Lower leg skin (tissue), 4 donors: ENCODE results near the gene NOL12. TPM values are rescaled to one million over a fixed set of nuclear protein-coding genes. Genes with fewer than 3 reads are reported as not detected.
"Not testable (repeated sequence)": the region's sequence is repeated elsewhere in the genome, so short reads cannot be mapped to it uniquely, and the experiment has no call there.

Experiments
- DNase-seq, 2 donors: peaks; one replicate each; pipeline ENCODE4 v3.0.0-alpha.2; 2019; ENCODE audit warnings: low spot score in 2 of 2
- H3K4me3 ChIP-seq: fragments of 200-600 bp; sonication (generic); 2 replicates; pipeline ENCODE4 v1.5.1; 2017; ENCODE audit warnings: mild to moderate bottlenecking, low read depth; ENCODE audit not compliant: poor library complexity, severe bottlenecking
- POLR2A ChIP-seq, 2 donors: fragments of 450-650 bp; IDR thresholded peaks; one replicate each; pipeline ENCODE4 v1.6.1; 2016 to 2017; ENCODE audit warnings: antibody characterized with exemption in 2 of 2, mild to moderate bottlenecking in 1 of 2, moderate library complexity in 1 of 2
- WGBS, 2 donors: methylation state at CpG; one replicate each; pipeline ENCODE4 v1.1.5; 2018; 5-methylcytosine and 5-hydroxymethylcytosine counted together
- intact Hi-C: fragments of 100-400 bp; cut with DNase I; formaldehyde crosslinking; loops from one replicate; pipeline ENCODE4 v1.15.0; 2023; ENCODE audit warnings: low total_unique reads
- total RNA-seq, 4 donors: library from RNA; depleted of rRNA; stranded (reverse); fragments of >200 nt; gene quantifications; one replicate each; pipeline ENCODE4 v1.1.0, GENCODE V29; 2016
- TF ChIP-seq, protein P1 (sequence below), 3 donors: fragments of 450-650 bp; IDR thresholded peaks; one replicate each; pipeline ENCODE4 v1.5.1; 2016; ENCODE audit warnings: antibody characterized with exemption in 3 of 3, mild to moderate bottlenecking in 3 of 3, moderate library complexity in 2 of 3

The NOL12 gene
- total RNA-seq, 4 donors from 2014 or later = 24.3 to 72.3 (median 36.1) TPM

DNA sequence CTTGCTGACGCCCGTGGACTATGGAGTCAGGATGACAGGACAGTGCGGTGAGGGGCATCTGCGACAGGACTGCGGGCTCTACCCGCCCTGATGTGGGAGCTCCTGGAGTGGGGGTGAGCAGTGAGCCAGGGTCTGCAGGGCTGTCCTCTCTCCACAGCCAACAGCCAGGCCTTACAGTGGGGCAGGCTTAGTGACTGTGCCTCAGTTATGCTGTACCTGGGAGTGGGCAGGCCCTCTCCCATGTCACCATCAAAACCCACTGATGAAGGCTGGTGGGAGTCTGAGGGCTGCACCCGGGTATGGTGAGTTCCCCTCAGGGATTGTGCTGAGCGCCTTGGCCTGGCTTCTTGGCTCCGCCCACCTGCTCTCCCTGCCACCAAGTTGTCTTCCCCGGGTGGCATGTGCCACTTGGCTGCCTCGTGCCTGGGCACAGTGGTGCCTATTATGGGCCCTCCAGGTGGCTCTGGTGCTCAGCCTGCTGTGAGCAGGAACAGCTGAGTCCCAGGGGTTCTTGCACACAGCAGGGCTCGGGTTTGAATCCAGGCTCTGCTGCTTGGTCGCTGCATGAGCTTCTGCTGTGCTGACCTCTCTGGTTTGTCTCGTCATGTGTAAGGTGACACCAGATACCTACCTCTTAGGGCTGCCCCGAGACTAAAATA, 6.6 kb downstream of the NOL12 start:
- intact Hi-C loops = no loop called here
- no peak for TF ChIP-seq POLR2A (IDR thresholded peaks at IDR 0.05)
- TF ChIP-seq, protein P1, sequence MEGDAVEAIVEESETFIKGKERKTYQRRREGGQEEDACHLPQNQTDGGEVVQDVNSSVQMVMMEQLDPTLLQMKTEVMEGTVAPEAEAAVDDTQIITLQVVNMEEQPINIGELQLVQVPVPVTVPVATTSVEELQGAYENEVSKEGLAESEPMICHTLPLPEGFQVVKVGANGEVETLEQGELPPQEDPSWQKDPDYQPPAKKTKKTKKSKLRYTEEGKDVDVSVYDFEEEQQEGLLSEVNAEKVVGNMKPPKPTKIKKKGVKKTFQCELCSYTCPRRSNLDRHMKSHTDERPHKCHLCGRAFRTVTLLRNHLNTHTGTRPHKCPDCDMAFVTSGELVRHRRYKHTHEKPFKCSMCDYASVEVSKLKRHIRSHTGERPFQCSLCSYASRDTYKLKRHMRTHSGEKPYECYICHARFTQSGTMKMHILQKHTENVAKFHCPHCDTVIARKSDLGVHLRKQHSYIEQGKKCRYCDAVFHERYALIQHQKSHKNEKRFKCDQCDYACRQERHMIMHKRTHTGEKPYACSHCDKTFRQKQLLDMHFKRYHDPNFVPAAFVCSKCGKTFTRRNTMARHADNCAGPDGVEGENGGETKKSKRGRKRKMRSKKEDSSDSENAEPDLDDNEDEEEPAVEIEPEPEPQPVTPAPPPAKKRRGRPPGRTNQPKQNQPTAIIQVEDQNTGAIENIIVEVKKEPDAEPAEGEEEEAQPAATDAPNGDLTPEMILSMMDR (IDR thresholded peaks at IDR 0.05) = no peak
- no peak overlapping the region for H3K4me3 ChIP-seq
- no peak for DNase-seq
- 85 to 87% methylated on average over 14 to 15 of the region's 15 CpGs for WGBS, 2 donors

GRCh38 chr22:37694131-37694530, 8.0 kb downstream of the NOL12 start:
- DNase-seq, intact Hi-C loops, H3K4me3 ChIP-seq: not testable (repeated sequence)
- 60 to 82% methylated on average over 7 of the region's 7 CpGs for WGBS, 2 donors

GRCh38 chr22:37696260-37696656, 10.1 kb downstream of the NOL12 start:
- DNase-seq, intact Hi-C loops, H3K4me3 ChIP-seq: not testable (repeated sequence)
- 22 to 23% methylated on average over 13 of the region's 13 CpGs for WGBS, 2 donors

GRCh38 chr22:37696657-37697537, 10.8 kb downstream of the NOL12 start, which contains the start of gene TRIOBP:
TRIOBP (plus strand) TSS chr22:37697048; CDS start chr22:37701366, 4,318 bp downstream.
- peak; percentile 94 to 98 for DNase-seq
- H3K4me3 ChIP-seq = no peak within 1 kb of the TSS
- intact Hi-C loops = no loop called here
- WGBS, 2 donors = 13 to 18% methylated on average over 31 to 38 of the region's 39 CpGs
- TF ChIP-seq POLR2A (IDR thresholded peaks at IDR 0.05) = no peak
- TF ChIP-seq, protein P1 (IDR thresholded peaks at IDR 0.05) = no peak

GRCh38 chr22:37697538-37697835, 11.3 kb downstream of the NOL12 start:
- 44 to 61% methylated on average over 3 of the region's 3 CpGs for WGBS, 2 donors
- intact Hi-C loops = no loop called here

DNA sequence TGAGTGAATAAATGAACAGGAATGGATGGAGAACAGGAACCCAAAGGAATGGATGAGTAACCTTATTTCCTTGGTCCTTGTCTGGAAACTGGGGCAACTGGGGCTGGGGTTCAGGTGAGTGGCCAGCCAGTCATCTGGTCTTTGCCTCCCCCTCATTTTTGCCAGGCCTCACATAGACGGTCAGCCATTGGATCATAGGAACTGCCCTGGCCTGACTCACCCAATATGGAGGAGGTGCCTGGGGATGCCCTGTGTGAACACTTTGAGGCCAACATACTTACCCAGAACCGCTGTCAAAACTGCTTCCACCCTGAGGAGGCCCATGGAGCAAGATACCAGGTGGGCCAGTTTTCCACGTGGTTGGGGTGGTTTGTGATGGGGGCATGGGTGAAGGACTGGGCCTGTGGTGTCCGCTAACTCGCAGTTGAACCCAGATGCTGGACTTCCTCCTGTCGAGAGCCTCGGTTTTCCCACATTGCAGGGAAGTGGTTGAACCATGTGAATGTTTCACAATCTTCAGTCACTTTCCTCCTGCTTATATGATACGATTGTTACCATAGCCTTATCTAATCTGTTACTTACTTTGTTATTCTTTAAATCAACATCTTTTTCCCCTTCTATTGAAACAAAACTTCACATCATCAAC, 15.1 kb downstream of the NOL12 start:
- 73 to 81% methylated on average over 7 to 8 of the region's 8 CpGs for WGBS, 2 donors
- intact Hi-C loops = no loop called here
- DNase-seq = no peak

More at GRCh38 chr22:37697538-37697835, 11.3 kb downstream of the NOL12 start:
- no peak for DNase-seq
- TF ChIP-seq, protein P1 (IDR thresholded peaks at IDR 0.05) = no peak
- no peak for TF ChIP-seq POLR2A (IDR thresholded peaks at IDR 0.05)
- no peak overlapping the region for H3K4me3 ChIP-seq

More for the DNA sequence above, 15.1 kb downstream of the NOL12 start:
- no peak overlapping the region for H3K4me3 ChIP-seq
- TF ChIP-seq POLR2A (IDR thresholded peaks at IDR 0.05) = no peak
- TF ChIP-seq, protein P1 (IDR thresholded peaks at IDR 0.05) = no peak
